Spleen (tissue), 7 donors: Measurements from ENCODE around the gene CRMP1.

Experiments
- CTCF ChIP-seq, 11 experiments: fragments of 200-600 bp in 7 of 11; fragments of 450-650 bp in 4 of 11; sonication (generic) in 4 of 11; IDR thresholded peaks in 8 of 11; conservative IDR thresholded peaks in 3 of 11; 1 replicate in 7 of 11; 2 replicates in 4 of 11; pipeline versions ENCODE4 v1.4.0 to v1.8.0; 2016 to 2021; ENCODE audit warnings: antibody characterized with exemption in 11 of 11, inconsistent platforms in 4 of 11, mild to moderate bottlenecking in 1 of 11
- POLR2A ChIP-seq, 3 donors: fragments of 450-650 bp; IDR thresholded peaks; one replicate each; pipeline ENCODE4 v1.5.1; 2017; ENCODE audit warnings: antibody characterized with exemption in 3 of 3, mild to moderate bottlenecking in 1 of 3
- POLR2AphosphoS5 ChIP-seq, 3 donors: sonication (generic); formaldehyde crosslinking; IDR thresholded peaks; one replicate each; pipeline ENCODE4 v1.5.1; 2017; ENCODE audit warnings: antibody characterized with exemption in 3 of 3
- donor health status: DM: no; HTN: no; CAD: no; lungs with moderate emphysema.
- donor health status: DM: no; HTN: no; CAD: no.
- donor health status: DM: no; HTN: no; CAD: no.

- TF ChIP-seq POLR2AphosphoS5 (IDR thresholded peaks at IDR 0.05), result no peak
- no peak for TF ChIP-seq CTCF (IDR thresholded peaks at IDR 0.05 in 8 of 11, conservative IDR thresholded peaks at IDR 0.05 in 3 of 11)
- TF ChIP-seq POLR2A (IDR thresholded peaks at IDR 0.05), result no peak
Measured at GRCh38 chr4:5877392-5877791, 15.5 kb downstream of the CRMP1 start.
